Measurements from ENCODE around the gene OVCH1. TPM values are rescaled to one million over a fixed set of nuclear protein-coding genes. Genes with fewer than 3 reads are reported as not detected.

The OVCH1 gene
- total RNA-seq, 1 donor from 2014 or later = 3.2 TPM

GRCh38 chr12:29382251-29382650 is 115.2 kb downstream of the OVCH1 start:
- no peak overlapping the region for H3K4me3 ChIP-seq
- no peak for ATAC-seq
- peaks cover 16% of the 10 kb centered on the region for H3K4me1 ChIP-seq
- no peaks in the 10 kb centered on the region for H3K36me3 ChIP-seq
- DNase-seq = no peak
- intact Hi-C loops (cut with DNase I) = no loop called here
- H3K27ac ChIP-seq = no peak overlapping the region
- TF ChIP-seq CTCF (IDR thresholded peaks at IDR 0.05) = no peak
- H3K9me3 ChIP-seq = no peaks in the 10 kb centered on the region
- no peaks in the 10 kb centered on the region for H3K27me3 ChIP-seq (ENCODE audit: low read depth)

GRCh38 chr12:29380536-29381523 is 116.7 kb downstream of the OVCH1 start, which contains the start of gene ERGIC2:
ERGIC2 (minus strand) TSS chr12:29381172; CDS start chr12:29371633, 9,539 bp downstream.
- Histone ChIP-seq H3K4me1 (peaks cover 16% of the 10 kb centered on the region), H3K27ac (peak within 1 kb of the TSS; percentile 93), H3K9me3 (no peaks in the 10 kb centered on the region), H3K4me3 (peak within 1 kb of the TSS; percentile 100), H3K36me3 (no peaks in the 10 kb centered on the region), H3K27me3 (ENCODE audit: low read depth) (no peaks in the 10 kb centered on the region)
- ATAC-seq (peak; percentile 98 to 99), DNase-seq (peak; percentile 91)
- TF ChIP-seq CTCF (IDR thresholded peaks at IDR 0.05) = no peak
- intact Hi-C loops (cut with DNase I) = no loop called here

Other genes with a start within 250 kb of the OVCH1 start
- gene ERGIC2, start 116.5 kb downstream of the OVCH1 start, total RNA-seq = 71.5 TPM

Measured in lower lobe of right lung (tissue), 2 donors.